ENCODE results near the gene FNBP1L.
A peak's percentile ranks its signal among the peaks of the same experiment; 100 is the strongest.
"Not testable (repeated sequence)": the region's sequence is repeated elsewhere in the genome, so short reads cannot be mapped to it uniquely, and the experiment has no call there.

FNBP1L gene

DNA sequence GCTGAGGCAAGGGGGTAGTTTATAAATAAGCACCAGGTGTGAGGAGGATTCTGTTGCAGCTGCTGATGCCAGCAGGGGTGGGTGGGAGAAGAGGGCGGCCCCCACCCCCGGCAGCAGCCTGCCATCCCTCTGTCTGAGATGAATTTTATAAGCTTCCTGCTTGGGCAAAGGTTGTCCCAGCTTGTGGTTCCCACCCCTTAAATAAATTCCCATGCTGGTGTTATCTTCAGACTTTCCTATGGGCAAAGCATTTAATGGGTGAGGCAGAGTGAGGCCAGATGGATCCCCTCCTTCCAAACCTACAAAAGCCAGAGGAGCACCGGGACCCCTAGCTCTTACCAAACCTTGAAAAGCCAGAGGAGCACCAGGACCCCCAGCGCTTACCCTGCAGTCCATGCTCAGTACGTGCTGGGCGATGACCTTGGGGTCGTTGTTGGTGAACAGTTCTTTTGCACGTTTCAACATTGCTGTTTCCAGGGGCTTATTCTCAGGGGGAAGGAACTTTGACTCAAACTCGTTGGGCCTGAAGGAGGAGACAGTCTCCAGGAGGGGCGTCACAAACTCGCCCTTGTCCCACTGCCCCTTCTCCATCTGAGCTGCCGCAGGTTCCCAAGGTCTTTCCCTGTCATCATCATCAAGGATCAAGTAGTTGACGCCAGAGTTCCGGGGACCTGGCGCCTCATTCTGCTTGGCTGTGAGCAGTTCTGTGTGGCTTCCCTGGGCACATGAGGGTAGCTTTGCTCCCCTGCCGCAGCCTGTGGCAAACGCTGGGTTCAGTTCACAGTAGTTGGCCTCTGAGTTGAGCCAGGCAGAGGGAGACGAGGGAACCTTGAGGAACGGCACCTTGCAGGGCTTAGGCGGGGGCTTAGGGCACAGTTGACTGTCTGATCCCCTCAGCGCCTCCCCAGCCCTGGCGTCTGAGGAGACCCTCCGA lies 134.3 kb downstream of the FNBP1L start:
- H3K27me3 ChIP-seq (ENCODE audit: control insufficient read depth, insufficient read depth, low read length) = no peaks in the 10 kb centered on the region
- peak overlapping the region; percentile 35 for H3K4me3 ChIP-seq (ENCODE audit: low read length)
- no peak overlapping the region for H3K27ac ChIP-seq (ENCODE audit: low read depth, low read length)
- H3K4me1 ChIP-seq (ENCODE audit: control insufficient read depth, insufficient read depth, low read length) = peaks cover 7% of the 10 kb centered on the region
- peaks cover 10% of the 10 kb centered on the region for H3K36me3 ChIP-seq (ENCODE audit: control insufficient read depth, insufficient read depth, low read length)
- peak overlapping the region; percentile 8 for H3K9ac ChIP-seq (ENCODE audit: low read length)

DNA sequence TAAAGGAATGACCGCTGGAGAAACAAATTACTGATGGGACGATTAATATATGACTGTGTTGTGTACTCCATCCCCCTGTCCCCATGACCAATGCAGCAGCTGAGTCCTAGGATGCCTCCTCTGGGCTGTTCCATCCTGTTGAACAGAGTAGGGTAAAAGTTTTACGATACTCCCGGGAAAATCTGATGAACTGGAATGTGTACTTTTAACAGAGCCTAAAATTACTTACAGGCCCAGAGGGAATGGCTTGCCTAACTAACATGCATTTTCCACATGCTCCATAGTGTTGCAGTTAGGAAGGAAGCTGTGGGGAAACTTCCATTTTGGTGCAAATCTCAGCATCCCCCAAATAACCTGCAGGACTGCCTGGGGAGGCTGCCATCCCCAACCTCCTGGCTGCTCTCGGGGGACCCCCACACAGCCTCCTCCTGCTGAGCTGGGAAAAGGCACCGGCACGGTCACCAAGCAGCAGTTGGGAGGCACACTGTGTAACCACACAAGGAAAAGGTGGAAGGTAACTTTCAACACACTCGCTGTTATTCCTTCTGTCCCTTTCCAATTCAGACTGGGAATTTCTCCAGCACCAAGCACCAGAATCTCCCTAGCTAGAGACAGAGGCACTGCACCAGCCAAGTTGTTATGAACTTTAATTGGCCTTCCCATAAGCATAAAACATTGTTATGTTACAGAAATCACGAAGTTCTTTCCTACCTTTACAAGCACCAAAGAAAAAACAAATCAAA lies 136.5 kb downstream of the FNBP1L start:
- H3K36me3 ChIP-seq (ENCODE audit: control insufficient read depth, insufficient read depth, low read length) = peaks cover 10% of the 10 kb centered on the region
- no peaks in the 10 kb centered on the region for H3K27me3 ChIP-seq (ENCODE audit: control insufficient read depth, insufficient read depth, low read length)
- no peak overlapping the region for H3K9ac ChIP-seq (ENCODE audit: low read length)
- peak overlapping the region; percentile 61 for H3K4me3 ChIP-seq (ENCODE audit: low read length)
- peak overlapping the region; percentile 50 for H3K27ac ChIP-seq (ENCODE audit: low read depth, low read length)
- H3K4me1 ChIP-seq (ENCODE audit: control insufficient read depth, insufficient read depth, low read length) = peaks cover 7% of the 10 kb centered on the region

GRCh38 chr1:93585059-93585966 lies 137.4 kb downstream of the FNBP1L start:
- no peak overlapping the region for H3K9ac ChIP-seq (ENCODE audit: low read length)
- peaks cover 7% of the 10 kb centered on the region for H3K4me1 ChIP-seq (ENCODE audit: control insufficient read depth, insufficient read depth, low read length)
- H3K4me3 ChIP-seq (ENCODE audit: low read length) = no peak overlapping the region

DNA sequence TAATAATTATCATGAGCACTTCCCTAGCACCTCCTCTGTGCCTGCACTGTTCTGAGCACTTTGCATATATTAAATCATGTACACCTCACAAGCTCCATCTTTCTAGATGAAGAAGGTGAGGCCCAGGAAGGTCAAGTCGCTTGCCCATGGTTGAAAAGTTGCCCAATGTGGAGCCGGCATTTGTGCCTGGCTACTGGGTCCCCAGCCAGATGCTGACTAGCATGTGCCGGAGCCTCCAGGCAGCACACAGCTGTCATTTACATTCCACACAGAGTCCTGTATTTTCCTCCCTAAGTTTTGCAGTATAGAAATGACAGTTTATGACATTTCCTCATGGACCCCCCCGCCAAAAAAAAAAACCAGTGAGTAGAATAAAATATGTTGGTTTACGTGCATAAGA lies 139.4 kb downstream of the FNBP1L start:
- Histone ChIP-seq H3K36me3 (ENCODE audit: control insufficient read depth, insufficient read depth, low read length) (peaks cover 6% of the 10 kb centered on the region), H3K27ac (ENCODE audit: low read depth, low read length) (no peak overlapping the region), H3K4me1 (ENCODE audit: control insufficient read depth, insufficient read depth, low read length) (peaks cover 7% of the 10 kb centered on the region), H3K9ac (ENCODE audit: low read length) (no peak overlapping the region), H3K27me3 (ENCODE audit: control insufficient read depth, insufficient read depth, low read length) (no peaks in the 10 kb centered on the region), H3K4me3 (ENCODE audit: low read length) (no peak overlapping the region)

More at GRCh38 chr1:93585059-93585966, 137.4 kb downstream of the FNBP1L start:
- H3K27ac ChIP-seq (ENCODE audit: low read depth, low read length) = peak overlapping the region; percentile 50
- peaks cover 10% of the 10 kb centered on the region for H3K36me3 ChIP-seq (ENCODE audit: control insufficient read depth, insufficient read depth, low read length)
- no peaks in the 10 kb centered on the region for H3K27me3 ChIP-seq (ENCODE audit: control insufficient read depth, insufficient read depth, low read length)

DNA sequence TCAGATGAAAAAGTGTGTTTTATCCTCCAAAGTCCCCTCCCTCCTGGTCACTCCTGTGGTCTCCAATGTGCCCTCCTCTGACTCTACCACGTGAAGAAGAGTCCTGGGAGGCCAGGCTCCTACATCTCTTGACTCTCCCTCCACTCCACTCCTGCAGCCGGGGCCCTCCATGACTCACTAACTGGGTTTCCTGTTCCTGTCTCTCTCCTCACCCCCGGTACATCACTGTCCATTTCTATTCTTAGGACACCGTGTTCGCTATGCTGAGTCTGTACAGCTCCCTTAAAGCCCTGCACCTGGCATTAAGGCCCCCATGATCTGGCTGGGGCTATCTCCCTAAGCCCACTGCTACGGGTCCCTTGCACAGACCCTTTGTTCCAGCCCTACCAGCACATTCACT lies 140.3 kb downstream of the FNBP1L start:
- Histone ChIP-seq H3K4me3 (ENCODE audit: low read length) (no peak overlapping the region), H3K36me3 (ENCODE audit: control insufficient read depth, insufficient read depth, low read length) (peaks cover 2% of the 10 kb centered on the region), H3K27ac (ENCODE audit: low read depth, low read length) (no peak overlapping the region), H3K9ac (ENCODE audit: low read length) (no peak overlapping the region), H3K27me3 (ENCODE audit: control insufficient read depth, insufficient read depth, low read length) (no peaks in the 10 kb centered on the region), H3K4me1 (ENCODE audit: control insufficient read depth, insufficient read depth, low read length) (peaks cover 7% of the 10 kb centered on the region)

GRCh38 chr1:93588955-93589354 lies 141.0 kb downstream of the FNBP1L start:
- H3K4me1 ChIP-seq (ENCODE audit: control insufficient read depth, insufficient read depth, low read length) = peaks cover 7% of the 10 kb centered on the region
- H3K9ac ChIP-seq (ENCODE audit: low read length) = no peak overlapping the region
- no peak overlapping the region for H3K4me3 ChIP-seq (ENCODE audit: low read length)
- H3K27me3 ChIP-seq (ENCODE audit: control insufficient read depth, insufficient read depth, low read length) = no peaks in the 10 kb centered on the region
- H3K27ac ChIP-seq (ENCODE audit: low read depth, low read length) = no peak overlapping the region
- H3K36me3 ChIP-seq (ENCODE audit: control insufficient read depth, insufficient read depth, low read length) = no peaks in the 10 kb centered on the region

DNA sequence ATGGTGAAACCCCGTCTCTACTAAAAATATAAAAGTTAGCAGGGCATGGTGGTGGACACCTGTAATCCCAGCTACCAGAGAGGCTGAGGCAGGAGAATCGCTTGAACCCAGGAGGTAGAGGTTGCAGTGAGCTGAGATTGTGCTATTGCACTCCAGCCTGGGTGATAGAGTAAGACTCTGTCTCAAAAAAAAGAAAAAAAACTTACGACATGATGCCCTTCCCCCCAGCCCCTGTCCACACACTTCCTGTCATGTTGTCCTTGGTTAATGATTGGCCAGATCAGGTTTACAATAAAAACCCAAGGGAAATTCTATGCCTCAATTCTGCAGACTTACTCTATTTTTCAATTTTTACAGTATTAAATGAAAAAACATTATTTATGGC lies 143.4 kb downstream of the FNBP1L start:
- not testable (repeated sequence) for H3K4me3 ChIP-seq (ENCODE audit: low read length); H3K27ac ChIP-seq (ENCODE audit: low read depth, low read length); H3K4me1 ChIP-seq (ENCODE audit: control insufficient read depth, insufficient read depth, low read length); H3K36me3 ChIP-seq (ENCODE audit: control insufficient read depth, insufficient read depth, low read length); H3K27me3 ChIP-seq (ENCODE audit: control insufficient read depth, insufficient read depth, low read length); H3K9ac ChIP-seq (ENCODE audit: low read length)

DNA sequence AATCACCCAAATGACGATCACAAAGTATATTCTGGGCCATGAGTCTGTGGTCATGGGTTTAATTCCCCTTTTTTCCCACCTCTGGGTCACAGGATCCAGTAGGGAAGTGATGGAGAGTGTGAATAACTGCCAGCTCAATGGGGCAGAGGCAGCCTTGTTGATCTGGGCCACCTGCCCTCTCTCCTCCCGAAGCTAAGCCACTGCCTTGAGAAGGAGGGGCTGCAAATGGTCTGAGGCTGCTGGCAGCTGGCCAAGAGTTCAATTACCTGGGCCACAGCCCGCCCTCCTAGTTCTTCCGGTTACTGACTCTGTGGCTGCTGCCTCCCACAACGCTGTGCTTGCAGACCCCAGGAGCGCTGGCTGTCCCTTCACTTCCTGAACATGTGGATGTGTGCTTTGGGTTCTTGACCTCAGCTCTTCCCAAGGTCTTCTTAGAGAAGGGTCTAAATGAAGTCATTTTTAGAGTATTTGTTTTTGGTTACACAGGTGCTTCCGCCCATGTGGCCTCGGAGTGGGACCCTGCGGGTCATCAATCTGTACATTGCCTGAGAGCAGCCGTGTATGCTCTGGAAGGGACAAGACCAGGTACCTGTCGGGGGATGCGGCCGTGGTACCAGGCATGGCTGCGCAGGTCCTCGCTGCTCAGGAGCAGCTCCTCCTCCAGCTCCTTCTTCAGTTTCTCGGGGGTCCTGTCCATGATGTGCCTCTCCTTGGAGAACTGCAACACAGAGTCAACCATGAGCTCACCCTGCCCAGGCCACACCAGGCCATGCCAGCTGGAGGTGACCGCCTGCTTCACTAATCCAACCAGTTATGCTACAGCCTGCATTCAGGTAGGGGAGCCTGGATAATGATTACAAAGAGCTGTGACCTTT lies 144.0 kb downstream of the FNBP1L start:
- Histone ChIP-seq H3K27me3 (ENCODE audit: control insufficient read depth, insufficient read depth, low read length) (no peaks in the 10 kb centered on the region), H3K36me3 (ENCODE audit: control insufficient read depth, insufficient read depth, low read length) (no peaks in the 10 kb centered on the region), H3K4me3 (ENCODE audit: low read length) (peak overlapping the region; percentile 42), H3K9ac (ENCODE audit: low read length) (no peak overlapping the region), H3K4me1 (ENCODE audit: control insufficient read depth, insufficient read depth, low read length) (peaks cover 3% of the 10 kb centered on the region), H3K27ac (ENCODE audit: low read depth, low read length) (no peak overlapping the region)

DNA sequence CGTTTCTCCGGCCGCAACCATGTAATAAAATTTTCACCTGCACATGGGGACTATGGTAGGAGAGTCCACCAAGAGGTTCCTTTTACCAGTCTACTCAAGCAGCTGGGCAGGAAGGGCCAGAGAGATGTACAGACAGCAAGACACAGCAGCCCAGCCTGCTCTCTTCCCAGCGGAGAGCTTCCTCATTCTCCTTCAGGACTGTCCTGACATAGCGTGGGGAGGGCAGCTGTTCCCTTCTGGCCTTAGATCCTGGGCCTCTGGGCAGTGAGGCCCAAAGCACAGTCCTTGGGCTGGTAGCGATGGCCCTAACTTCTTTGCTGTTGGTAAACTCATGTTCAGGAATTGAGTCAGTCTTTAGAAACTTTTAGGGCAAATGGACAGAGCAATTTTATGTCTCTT lies 144.6 kb downstream of the FNBP1L start:
- Histone ChIP-seq H3K4me3 (ENCODE audit: low read length) (peak overlapping the region; percentile 42), H3K4me1 (ENCODE audit: control insufficient read depth, insufficient read depth, low read length) (peaks cover 7% of the 10 kb centered on the region), H3K27me3 (ENCODE audit: control insufficient read depth, insufficient read depth, low read length) (no peaks in the 10 kb centered on the region), H3K36me3 (ENCODE audit: control insufficient read depth, insufficient read depth, low read length) (no peaks in the 10 kb centered on the region), H3K9ac (ENCODE audit: low read length) (no peak overlapping the region), H3K27ac (ENCODE audit: low read depth, low read length) (no peak overlapping the region)

DNA sequence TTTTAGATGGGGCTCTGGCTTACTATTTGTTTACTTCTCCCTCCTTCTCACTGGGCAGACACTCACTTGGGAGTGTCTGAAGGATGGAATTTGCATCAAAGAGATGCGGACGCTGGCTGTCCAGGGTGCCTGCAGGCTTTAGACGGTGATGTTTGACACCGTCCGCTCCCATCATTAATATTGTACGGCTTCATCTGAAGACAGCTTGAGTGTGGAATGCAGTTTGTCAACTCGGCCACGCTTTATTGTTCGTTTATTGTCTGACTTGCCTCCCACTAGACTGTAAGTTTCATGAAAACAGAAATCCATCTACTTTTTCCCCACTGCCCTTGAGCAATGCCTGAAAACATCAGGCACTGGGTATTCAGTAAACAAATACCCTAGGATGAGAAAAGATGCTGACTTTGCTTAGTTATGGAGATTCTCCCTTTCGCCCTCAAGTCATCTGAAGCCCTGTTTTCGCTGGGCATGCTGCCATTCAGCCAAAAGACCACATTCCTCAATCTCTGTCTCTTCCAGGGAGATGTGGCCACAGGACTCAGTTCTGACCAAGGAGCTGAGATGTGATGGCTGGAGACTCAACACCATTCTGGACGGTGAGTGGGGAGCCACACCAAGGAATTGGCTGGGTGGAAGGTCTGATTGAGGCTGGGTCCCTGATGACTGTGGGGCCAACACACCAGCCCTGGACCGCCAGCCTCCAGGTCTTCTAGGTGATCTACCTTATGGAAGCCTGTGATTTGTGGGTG lies 146.1 kb downstream of the FNBP1L start:
- Histone ChIP-seq H3K36me3 (ENCODE audit: control insufficient read depth, insufficient read depth, low read length) (no peaks in the 10 kb centered on the region), H3K27ac (ENCODE audit: low read depth, low read length) (no peak overlapping the region), H3K27me3 (ENCODE audit: control insufficient read depth, insufficient read depth, low read length) (no peaks in the 10 kb centered on the region), H3K4me3 (ENCODE audit: low read length) (no peak overlapping the region), H3K4me1 (ENCODE audit: control insufficient read depth, insufficient read depth, low read length) (peaks cover 13% of the 10 kb centered on the region), H3K9ac (ENCODE audit: low read length) (no peak overlapping the region)

- Histone ChIP-seq H3K27me3 (ENCODE audit: control insufficient read depth, insufficient read depth, low read length) (no peaks in the 10 kb centered on the region), H3K9ac (ENCODE audit: low read length) (no peak overlapping the region), H3K27ac (ENCODE audit: low read depth, low read length) (no peak overlapping the region), H3K4me1 (ENCODE audit: control insufficient read depth, insufficient read depth, low read length) (peaks cover 13% of the 10 kb centered on the region), H3K36me3 (ENCODE audit: control insufficient read depth, insufficient read depth, low read length) (no peaks in the 10 kb centered on the region), H3K4me3 (ENCODE audit: low read length) (no peak overlapping the region)
Observed at GRCh38 chr1:93594603-93594880, 146.6 kb downstream of the FNBP1L start.
